ENCODE data around the gene CEP83.

Gene CEP83

GRCh38 chr12:94338006-94338794 lies 121.5 kb downstream of the CEP83 start:
- Histone ChIP-seq H3K36me3 (ENCODE audit: low read length) (peaks cover 6% of the 10 kb centered on the region; the same call in 1 of the 2 replicates), H3K9me2 (replicated peaks; ENCODE audit: insufficient read depth, low read length) (no peaks in the 10 kb centered on the region), H3F3A (ENCODE audit: insufficient read depth) (no peaks in the 10 kb centered on the region), H3K4me2 (ENCODE audit: low read depth, low read length, poor library complexity, severe bottlenecking) (no peak overlapping the region), H3K79me2 (ENCODE audit: insufficient read depth, low read length) (no peaks in the 10 kb centered on the region), H3K27me3 (ENCODE audit: low read length) (no peaks in the 10 kb centered on the region), H4K20me1 (ENCODE audit: low read depth, low read length) (no peaks in the 10 kb centered on the region), H3K4me3 (ENCODE audit: insufficient read depth, low read length, poor library complexity, severe bottlenecking) (no peak overlapping the region), H3K9ac (ENCODE audit: low read length) (no peak overlapping the region), H3K27ac (ENCODE audit: low read depth, low read length) (no peak overlapping the region), H2AFZ (ENCODE audit: low read depth, low read length, severe bottlenecking) (no peak overlapping the region), H3K9me3 (ENCODE audit: insufficient read depth, low read length) (no peaks in the 10 kb centered on the region)
- TF ChIP-seq CTCF (IDR thresholded peaks at IDR 0.05; ENCODE audit: insufficient read depth, low read length, poor library complexity, severe bottlenecking) (no peak), EZH2phosphoT487 (conservative IDR thresholded peaks at IDR 0.05; ENCODE audit: low read length) (no peak)

- no peaks in the 10 kb centered on the region for H3K27me3 ChIP-seq (ENCODE audit: low read length)
- H2AFZ ChIP-seq (ENCODE audit: low read depth, low read length, severe bottlenecking), result no peak overlapping the region
- H3F3A ChIP-seq (ENCODE audit: insufficient read depth), result no peaks in the 10 kb centered on the region
- H3K4me2 ChIP-seq (ENCODE audit: low read depth, low read length, poor library complexity, severe bottlenecking), result no peak overlapping the region
- no peak overlapping the region for H3K4me3 ChIP-seq (ENCODE audit: insufficient read depth, low read length, poor library complexity, severe bottlenecking)
- TF ChIP-seq CTCF (IDR thresholded peaks at IDR 0.05; ENCODE audit: insufficient read depth, low read length, poor library complexity, severe bottlenecking), result no peak
- TF ChIP-seq EZH2phosphoT487 (conservative IDR thresholded peaks at IDR 0.05; ENCODE audit: low read length), result no peak
- no peaks in the 10 kb centered on the region for H3K9me3 ChIP-seq (ENCODE audit: insufficient read depth, low read length)
- H3K9me2 ChIP-seq (replicated peaks; ENCODE audit: insufficient read depth, low read length), result no peaks in the 10 kb centered on the region
- no peaks in the 10 kb centered on the region for H3K79me2 ChIP-seq (ENCODE audit: insufficient read depth, low read length)
- no peak overlapping the region for H3K27ac ChIP-seq (ENCODE audit: low read depth, low read length)
- H3K9ac ChIP-seq (ENCODE audit: low read length), result no peak overlapping the region
- H3K36me3 ChIP-seq (ENCODE audit: low read length), result peaks cover 10% of the 10 kb centered on the region; the same call in 1 of the 2 replicates
- H4K20me1 ChIP-seq (ENCODE audit: low read depth, low read length), result no peaks in the 10 kb centered on the region
These were observed 123.3 kb downstream of the CEP83 start for GRCh38 chr12:94336211-94336925.

- H3F3A ChIP-seq (ENCODE audit: insufficient read depth), result no peaks in the 10 kb centered on the region
- H3K9me2 ChIP-seq (replicated peaks; ENCODE audit: insufficient read depth, low read length), result no peaks in the 10 kb centered on the region
- TF ChIP-seq EZH2phosphoT487 (conservative IDR thresholded peaks at IDR 0.05; ENCODE audit: low read length) (no peak), CTCF (IDR thresholded peaks at IDR 0.05; ENCODE audit: insufficient read depth, low read length, poor library complexity, severe bottlenecking) (no peak)
- H3K36me3 ChIP-seq (ENCODE audit: low read length), result peaks cover 10% of the 10 kb centered on the region; the same call in 1 of the 2 replicates
- no peaks in the 10 kb centered on the region for H3K79me2 ChIP-seq (ENCODE audit: insufficient read depth, low read length)
- H3K27me3 ChIP-seq (ENCODE audit: low read length), result no peaks in the 10 kb centered on the region
- no peaks in the 10 kb centered on the region for H4K20me1 ChIP-seq (ENCODE audit: low read depth, low read length)
- no peaks in the 10 kb centered on the region for H3K9me3 ChIP-seq (ENCODE audit: insufficient read depth, low read length)
- no peak overlapping the region for H2AFZ ChIP-seq (ENCODE audit: low read depth, low read length, severe bottlenecking)
- H3K27ac ChIP-seq (ENCODE audit: low read depth, low read length), result no peak overlapping the region
- no peak overlapping the region for H3K4me2 ChIP-seq (ENCODE audit: low read depth, low read length, poor library complexity, severe bottlenecking)
- no peak overlapping the region for H3K9ac ChIP-seq (ENCODE audit: low read length)
- H3K4me3 ChIP-seq (ENCODE audit: insufficient read depth, low read length, poor library complexity, severe bottlenecking), result no peak overlapping the region
These were observed 126.3 kb downstream of the CEP83 start for GRCh38 chr12:94333396-94333795.
